ENCODE measurements around the gene SNAPC3. TPM values are rescaled to one million over a fixed set of nuclear protein-coding genes. Genes with fewer than 3 reads are reported as not detected.
"Not testable (repeated sequence)": the region's sequence is repeated elsewhere in the genome, so short reads cannot be mapped to it uniquely, and the experiment has no call there.

The SNAPC3 gene
- total and polyA plus RNA-seq, 2 of the 4 experiments (the other 2 are of a cell fraction): 22.0 to 31.0 TPM

- H3K4me3 ChIP-seq (ENCODE audit: insufficient read depth, low read depth, low read length); dilution Hi-C loops (cut with HindIII; ENCODE audit: low sequenced_read_pairs, unreplicated experiment); H4K8ac ChIP-seq (ENCODE audit: low read depth in 2 of 2, low read length in 2 of 2); POLR2A ChIA-PET (ENCODE audit: unreplicated experiment); H4K5ac ChIP-seq (ENCODE audit: low read depth, low read length); H3K23ac ChIP-seq (ENCODE audit: low read depth, low read length); H3K9ac ChIP-seq (ENCODE audit: low read depth, low read length); H3K18ac ChIP-seq (ENCODE audit: low read depth, low read length); ATAC-seq (ENCODE audit: low read depth); H3K27me3 ChIP-seq (ENCODE audit: control insufficient read depth, insufficient read depth, low read length); H4K91ac ChIP-seq (ENCODE audit: insufficient read depth, low read depth, low read length); H2AFZ ChIP-seq (replicated peaks; ENCODE audit: low read length, poor library complexity); H2BK5ac ChIP-seq (ENCODE audit: low read depth, low read length, poor library complexity, severe bottlenecking); H3K14ac ChIP-seq (replicated peaks; ENCODE audit: low read depth, low read length); H2BK15ac ChIP-seq (ENCODE audit: low read depth, low read length); H2AK9ac ChIP-seq (replicated peaks; ENCODE audit: low read depth, low read length, poor library complexity); in situ Hi-C loops (cut with MboI; ENCODE audit: low sequenced_read_pairs); H2BK20ac ChIP-seq (ENCODE audit: low read depth, low read length); H3K9me3 ChIP-seq (ENCODE audit: control insufficient read depth, insufficient read depth, low read length); H3K27ac ChIP-seq (ENCODE audit: insufficient read depth, low read length); H2BK120ac ChIP-seq (ENCODE audit: low read depth, low read length); DNase-seq; H3K56ac ChIP-seq (ENCODE audit: extremely low read depth, insufficient read depth, low read length); CTCF ChIA-PET; H3K4ac ChIP-seq (ENCODE audit: low read depth, low read length); H3K9me1 ChIP-seq (ENCODE audit: insufficient read depth, low read length); intact Hi-C loops (cut with micrococcal nuclease); H3K4me1 ChIP-seq (ENCODE audit: control insufficient read depth, insufficient read depth, low read length); H2AK5ac ChIP-seq (ENCODE audit: low read depth, low read length); H3K4me2 ChIP-seq (ENCODE audit: low read depth, low read length); BruUV-seq (replicated peaks): not testable (repeated sequence)
- Histone ChIP-seq H4K20me1 (ENCODE audit: insufficient read depth, low read length) (peaks cover 14% of the 10 kb centered on the region; the same call in 1 of the 2 replicates), H3K79me1 (ENCODE audit: low read depth in 1 of 2, low read length in 2 of 2) (peaks cover 18 to 44% of the 10 kb centered on the region in 2 experiments), H3K36me3 (ENCODE audit: control insufficient read depth, insufficient read depth, low read length) (peaks cover 40% of the 10 kb centered on the region)
- 97% methylated on average over 15 of the region's 33 CpGs; no CpG with 5 or more reads in 1 of the 2 experiments for WGBS, 2 experiments (ENCODE audit: extremely low coverage in 2 of 2, insufficient read length in 1 of 2)
Measured at GRCh38 chr9:15442264-15442663, 19.6 kb downstream of the SNAPC3 start.

Measured in IMR-90 (cell line).